A673 (cell line): Measurements from ENCODE around the gene TTC39B.

Experiments
- EZH2 ChIP-seq: fragments of 200-600 bp; sonication (generic); IDR thresholded peaks from 2 replicates; pipeline ENCODE4 v1.6.1; 2017; ENCODE audit warnings: borderline replicate concordance, low read depth, mild to moderate bottlenecking, mixed read lengths, antibody characterized with exemption, low read length; ENCODE audit not compliant: poor library complexity, severe bottlenecking
- TF ChIP-seq, protein P1 (sequence below): fragments of 300-800, 200-600 bp; sonication (generic); conservative IDR thresholded peaks from 2 replicates; pipeline ENCODE4 v1.5.1; 2017; ENCODE audit warnings: low read depth, mild to moderate bottlenecking, antibody characterized with exemption, low read length, moderate library complexity, mixed read lengths

DNA sequence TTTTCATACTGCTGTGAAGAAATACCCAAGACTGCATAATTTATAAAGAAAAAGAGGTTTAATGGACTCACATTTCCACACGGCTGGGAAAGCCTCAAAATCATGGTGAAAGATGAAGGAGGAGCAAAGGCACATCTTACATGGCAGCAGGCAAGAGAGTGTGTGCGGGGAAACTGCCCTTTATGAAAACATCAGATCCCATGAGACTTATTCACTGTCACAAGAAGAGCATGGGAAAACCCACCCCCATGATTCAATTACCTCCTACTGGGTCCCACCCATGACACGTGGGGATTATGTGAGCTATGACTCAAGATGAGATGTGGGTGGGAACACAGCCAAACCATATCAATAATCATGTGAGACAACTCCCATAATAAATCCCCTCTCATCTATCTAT lies 8.7 kb downstream of the TTC39B start:
- TF ChIP-seq, protein P1, sequence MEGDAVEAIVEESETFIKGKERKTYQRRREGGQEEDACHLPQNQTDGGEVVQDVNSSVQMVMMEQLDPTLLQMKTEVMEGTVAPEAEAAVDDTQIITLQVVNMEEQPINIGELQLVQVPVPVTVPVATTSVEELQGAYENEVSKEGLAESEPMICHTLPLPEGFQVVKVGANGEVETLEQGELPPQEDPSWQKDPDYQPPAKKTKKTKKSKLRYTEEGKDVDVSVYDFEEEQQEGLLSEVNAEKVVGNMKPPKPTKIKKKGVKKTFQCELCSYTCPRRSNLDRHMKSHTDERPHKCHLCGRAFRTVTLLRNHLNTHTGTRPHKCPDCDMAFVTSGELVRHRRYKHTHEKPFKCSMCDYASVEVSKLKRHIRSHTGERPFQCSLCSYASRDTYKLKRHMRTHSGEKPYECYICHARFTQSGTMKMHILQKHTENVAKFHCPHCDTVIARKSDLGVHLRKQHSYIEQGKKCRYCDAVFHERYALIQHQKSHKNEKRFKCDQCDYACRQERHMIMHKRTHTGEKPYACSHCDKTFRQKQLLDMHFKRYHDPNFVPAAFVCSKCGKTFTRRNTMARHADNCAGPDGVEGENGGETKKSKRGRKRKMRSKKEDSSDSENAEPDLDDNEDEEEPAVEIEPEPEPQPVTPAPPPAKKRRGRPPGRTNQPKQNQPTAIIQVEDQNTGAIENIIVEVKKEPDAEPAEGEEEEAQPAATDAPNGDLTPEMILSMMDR: no peak
- no peak for TF ChIP-seq EZH2
